CD4-positive, alpha-beta T cell treated with Interleukin-1 beta for 1 hour (primary cell): ENCODE results near the gene XBP1.
"Not testable (repeated sequence)": the region's sequence is repeated elsewhere in the genome, so short reads cannot be mapped to it uniquely, and the experiment has no call there.

Experiments
- DNase-seq, 2 donors: peaks; one replicate each; pipeline ENCODE4 v3.0.0-alpha.2; 2020 to 2022

Gene XBP1

DNA sequence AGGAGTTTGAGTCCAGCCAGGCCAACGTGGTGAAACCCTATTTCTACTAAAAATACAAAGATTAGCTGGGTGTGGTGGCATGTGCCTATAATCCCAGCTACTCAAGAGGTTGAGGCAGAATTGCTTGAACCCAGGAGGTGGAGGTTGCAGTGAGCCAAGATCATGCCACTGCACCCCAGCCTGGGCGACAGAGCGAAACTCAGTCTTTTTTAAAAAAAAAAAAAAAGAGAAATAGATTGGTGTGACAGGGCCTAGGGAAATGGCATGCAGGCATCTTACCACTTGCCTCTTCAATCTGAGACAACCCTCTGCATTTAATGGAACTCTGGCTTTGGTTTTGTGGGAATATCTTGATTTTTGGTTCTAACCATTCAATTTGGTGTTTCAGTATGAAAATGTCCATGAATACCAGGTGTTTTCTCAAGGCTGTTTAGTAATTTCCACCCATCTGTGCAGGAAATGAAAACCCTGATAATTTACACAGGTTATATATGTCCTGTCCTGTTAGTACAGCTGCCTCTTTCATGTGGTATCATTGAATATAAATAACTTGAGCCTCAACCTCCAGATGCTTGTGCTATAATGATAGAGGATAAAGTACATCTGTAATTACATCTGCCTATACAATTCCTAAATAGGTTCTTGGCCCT lies 8.4 kb downstream of the XBP1 start:
- DNase-seq: no peak

DNA sequence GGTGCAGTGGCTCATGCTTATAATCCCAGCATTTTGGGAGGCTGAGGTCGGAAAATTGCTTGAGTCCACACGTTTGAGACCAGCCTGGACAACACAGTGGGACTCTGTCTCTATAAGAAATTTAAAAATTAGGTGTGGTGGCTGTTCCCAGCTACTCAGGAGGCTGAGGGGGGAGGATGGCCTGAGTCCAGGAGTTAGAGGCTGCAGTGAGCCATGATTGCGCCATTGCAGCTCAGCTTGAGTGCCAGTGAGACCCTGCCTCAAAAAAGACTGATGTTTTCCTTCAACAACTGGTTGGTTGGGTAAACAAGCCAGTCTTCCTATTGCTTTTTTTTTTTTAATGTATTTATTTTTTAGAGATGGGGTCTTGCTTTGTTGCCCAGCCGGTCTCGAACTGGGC lies 9.2 kb downstream of the XBP1 start:
- no peak for DNase-seq

DNA sequence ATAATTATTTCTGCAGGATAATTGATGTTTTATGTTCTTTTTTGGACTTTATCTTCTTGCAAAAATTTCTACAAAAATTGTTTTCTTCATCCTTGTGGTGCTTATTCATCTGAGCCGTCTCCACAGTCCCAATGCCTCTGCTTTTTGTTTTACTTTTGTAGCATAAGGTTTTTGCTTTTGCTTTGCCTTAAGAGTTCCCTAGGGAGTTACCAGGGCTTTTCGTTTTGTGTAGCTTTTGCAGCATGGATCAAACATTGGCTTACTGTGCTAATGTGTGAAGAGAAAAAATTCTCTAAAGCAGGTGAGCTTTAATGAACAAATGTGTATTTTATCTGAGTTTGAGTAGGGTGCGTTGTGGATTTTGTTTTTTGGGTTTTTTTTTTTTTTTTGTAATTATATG lies 11.8 kb downstream of the XBP1 start:
- no peak for DNase-seq

DNA sequence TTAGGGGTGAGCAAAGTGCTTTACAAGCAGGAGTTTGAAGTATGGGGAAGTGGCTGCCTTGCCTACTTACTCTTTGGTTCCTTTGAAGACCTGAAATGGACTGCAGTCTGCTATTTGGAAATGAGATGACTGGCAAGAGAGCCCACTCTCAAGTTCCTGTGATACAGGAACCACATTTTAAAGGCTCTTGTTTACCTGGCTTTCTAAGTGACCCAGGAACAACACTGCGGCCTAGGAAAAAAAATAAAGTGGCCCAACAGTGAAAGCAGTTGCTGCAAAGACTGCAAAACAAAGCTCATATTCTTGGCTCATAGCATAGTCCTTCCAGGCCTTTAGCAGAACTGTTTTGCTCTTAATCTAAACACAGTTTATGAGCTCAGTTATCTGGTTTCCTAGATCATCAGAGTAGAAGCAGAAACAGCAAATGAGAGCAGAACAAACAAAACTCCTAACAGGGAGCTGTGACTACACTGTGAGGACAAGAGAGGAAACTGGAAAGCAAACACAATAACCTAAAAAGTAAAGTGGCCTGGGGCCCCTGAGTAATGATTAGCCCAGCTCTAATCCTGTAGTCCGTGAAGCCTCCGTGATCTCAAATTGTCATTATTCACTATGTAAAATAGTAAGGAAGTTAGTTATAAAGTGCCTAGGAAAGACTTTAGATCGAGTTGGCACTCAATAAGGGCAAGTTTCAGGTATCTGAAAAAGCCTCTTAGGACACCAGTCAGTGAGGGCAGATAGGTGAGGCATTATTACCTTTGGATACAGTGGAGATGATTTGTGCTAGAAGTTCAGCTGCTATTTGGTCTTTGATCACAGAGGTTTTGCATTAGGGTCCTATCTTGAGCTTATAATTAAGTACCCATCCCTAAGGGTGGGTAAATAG lies 16.3 kb downstream of the XBP1 start:
- no peak for DNase-seq

DNA sequence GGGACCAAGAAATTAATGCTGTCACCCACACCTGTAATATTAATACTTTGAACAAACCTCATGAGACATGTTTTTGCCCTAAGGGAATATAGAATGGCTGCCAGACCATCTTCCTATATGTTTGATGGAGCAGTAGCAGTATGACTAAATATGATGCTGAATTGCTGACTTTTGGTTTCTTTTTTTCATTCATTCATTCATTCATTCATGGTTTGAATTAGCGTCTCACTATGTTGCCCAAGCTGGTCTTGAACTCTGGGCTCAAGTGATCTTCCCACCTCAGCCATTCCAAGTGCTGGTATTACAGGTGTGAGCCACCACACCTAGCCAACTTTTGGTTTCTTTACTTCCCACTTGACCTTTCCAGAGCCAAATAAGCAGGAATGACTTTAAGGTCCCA lies 20.1 kb downstream of the XBP1 start:
- DNase-seq: no peak

DNA sequence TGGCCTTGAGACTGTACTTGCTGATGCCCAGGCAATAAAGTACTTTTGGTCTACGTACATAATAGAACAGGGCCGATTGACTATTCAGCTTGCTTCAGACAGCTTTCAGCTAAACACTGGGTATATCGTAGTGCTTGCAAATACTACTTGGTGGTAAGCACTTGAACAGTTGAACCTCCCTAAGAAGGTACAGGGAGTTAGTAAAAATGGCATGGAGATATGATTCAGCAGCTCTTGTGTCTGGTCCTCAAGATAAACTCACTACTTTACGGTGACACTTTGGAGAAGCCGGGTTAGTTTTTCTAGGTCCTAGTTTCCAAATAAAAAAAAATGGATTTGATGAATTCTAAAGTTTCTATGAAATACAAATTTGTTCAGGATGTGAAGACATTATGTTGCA lies 20.5 kb downstream of the XBP1 start:
- no peak for DNase-seq

DNA sequence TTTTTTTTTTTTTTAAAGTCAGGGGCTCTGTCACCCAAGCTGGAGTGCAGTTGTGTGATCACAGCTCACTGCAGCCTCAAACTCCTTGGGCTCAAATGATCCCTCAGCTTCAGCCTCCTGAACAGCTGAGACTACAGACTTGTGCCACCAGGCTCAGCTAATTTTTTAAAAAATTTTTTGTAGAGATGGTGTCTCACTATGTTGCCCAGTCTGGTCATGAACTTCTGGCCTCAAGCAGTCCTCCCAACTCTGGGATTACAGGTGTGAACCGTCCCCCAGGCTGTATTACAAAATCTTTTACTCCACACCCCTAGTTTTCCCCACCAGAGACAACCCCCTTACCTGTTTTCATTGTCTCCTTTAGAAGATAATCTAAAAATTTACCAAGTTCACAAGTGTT lies 26.0 kb downstream of the XBP1 start:
- DNase-seq: no peak

DNA sequence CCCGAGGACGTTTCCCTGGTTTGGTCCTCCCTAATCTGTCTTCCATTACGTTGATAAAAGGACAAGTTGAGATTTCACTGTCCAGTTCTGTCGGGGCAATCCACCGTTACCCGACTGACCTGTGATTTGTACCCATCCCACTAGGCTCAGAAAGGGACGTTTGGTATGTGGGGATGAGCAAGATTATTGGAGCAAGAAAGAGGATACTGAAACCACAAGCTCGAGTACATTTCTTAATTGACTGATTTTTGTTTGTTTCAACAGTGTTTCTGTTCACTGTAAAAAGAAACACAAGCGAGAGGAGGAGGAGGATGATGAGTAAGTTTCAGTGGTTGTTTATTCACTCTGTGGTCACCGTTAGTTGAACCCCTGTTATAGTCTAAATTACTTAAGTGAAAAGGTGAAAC lies 26.9 kb downstream of the XBP1 start:
- no peak for DNase-seq

DNA sequence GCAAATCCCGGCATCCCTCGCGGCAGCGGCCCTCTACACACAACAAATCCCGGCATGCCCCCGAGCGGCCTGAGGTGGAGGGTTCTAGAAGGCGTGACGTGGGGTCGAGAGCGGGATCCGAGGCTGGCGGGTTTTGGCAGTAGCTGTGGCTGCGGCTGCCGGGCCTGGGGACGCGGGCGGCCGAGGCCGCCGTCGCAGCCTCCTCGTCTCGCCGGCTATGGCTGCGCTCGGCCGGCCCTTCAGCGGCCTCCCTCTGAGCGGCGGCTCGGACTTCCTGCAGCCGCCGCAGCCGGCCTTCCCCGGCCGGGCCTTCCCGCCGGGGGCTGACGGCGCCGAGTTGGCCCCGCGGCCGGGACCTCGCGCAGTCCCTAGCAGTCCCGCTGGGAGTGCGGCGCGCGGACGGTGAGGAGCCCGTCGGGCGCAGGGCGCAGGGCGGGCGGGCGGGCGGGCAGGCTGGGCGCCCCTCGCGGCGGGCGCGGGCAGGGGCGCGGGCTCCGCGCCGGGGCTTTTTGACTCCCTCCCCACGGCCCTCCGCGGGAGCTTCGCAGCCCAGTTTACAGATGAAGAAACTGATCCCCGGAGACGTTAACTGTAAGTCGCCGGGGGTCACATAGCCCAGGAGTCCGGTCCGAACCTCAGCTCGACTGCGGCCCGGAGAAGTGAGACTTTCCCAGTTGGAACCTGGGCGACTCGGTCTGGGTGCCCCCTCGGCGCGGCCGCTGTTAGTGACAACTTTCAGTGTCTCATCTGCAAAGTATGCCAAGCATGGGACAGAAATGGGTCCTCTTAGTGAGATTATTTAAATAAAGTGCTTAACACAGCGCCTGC lies 27.5 kb downstream of the XBP1 start, which contains the start of gene CCDC117:
TSS of gene CCDC117 (plus strand) at position 63 of the 828 bp plus-strand sequence. CDS start at position 218, 155 bp downstream.
- DNase-seq: peak; percentile 94 to 95

DNA sequence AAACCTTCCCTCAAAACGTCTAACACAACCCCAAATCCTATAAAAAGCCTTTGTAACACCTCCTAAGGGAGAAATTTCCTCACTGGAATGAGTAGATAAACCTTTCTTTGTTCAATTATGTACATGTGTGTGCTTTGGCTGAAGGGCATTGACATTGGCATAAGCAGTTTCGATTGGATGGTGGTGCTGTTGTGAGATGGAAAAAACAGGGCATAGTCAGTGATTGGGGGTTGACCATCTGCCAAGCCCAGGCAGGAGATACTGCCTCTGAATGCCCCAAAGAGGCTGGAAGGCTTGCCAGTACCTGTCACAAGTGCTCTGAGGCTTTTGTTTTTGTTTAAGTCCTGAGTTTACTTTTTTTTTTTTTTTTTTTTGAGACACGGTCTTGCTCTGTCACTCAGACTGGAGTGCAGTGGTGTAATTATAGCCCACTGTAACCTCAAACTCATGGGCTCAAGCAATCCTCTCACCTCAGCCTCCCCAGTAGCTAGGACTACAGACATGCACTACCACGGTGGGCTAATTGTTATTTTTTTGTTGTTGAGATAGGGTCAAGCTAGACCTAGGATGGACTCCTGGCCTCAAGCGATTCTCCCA lies 29.1 kb downstream of the XBP1 start:
- no peak for DNase-seq

DNA sequence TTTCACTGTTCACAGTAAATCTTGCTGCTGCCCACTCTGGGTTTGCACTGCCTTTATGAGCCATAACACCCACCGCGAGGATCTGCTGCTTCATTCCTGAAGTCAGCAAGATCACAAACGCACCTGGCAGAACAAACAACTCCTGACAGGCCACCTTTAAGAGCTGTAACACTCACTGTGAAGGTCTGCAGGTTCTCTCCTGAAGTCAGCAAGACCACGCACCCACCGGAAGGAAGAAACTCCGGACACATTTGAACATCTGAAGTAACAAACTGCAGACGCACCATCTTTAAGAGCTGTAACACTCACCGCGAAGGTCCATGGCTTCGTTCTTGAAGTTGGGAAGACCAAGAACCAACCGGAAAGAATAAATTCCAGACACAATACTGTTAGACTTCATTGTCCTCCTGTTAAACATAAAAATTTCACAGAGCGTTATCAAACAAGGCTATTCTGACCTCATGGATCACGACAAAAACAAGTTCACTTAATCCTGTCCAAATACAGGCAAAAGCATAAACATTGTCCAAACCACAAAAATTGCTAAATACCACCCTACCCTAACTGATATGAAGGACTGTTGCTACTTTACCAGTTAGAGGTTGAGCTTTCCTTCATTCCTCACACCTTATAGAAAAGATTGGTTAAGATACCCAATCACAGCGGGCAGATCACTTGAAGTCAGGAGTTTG lies 30.8 kb downstream of the XBP1 start:
- no peak for DNase-seq

DNA sequence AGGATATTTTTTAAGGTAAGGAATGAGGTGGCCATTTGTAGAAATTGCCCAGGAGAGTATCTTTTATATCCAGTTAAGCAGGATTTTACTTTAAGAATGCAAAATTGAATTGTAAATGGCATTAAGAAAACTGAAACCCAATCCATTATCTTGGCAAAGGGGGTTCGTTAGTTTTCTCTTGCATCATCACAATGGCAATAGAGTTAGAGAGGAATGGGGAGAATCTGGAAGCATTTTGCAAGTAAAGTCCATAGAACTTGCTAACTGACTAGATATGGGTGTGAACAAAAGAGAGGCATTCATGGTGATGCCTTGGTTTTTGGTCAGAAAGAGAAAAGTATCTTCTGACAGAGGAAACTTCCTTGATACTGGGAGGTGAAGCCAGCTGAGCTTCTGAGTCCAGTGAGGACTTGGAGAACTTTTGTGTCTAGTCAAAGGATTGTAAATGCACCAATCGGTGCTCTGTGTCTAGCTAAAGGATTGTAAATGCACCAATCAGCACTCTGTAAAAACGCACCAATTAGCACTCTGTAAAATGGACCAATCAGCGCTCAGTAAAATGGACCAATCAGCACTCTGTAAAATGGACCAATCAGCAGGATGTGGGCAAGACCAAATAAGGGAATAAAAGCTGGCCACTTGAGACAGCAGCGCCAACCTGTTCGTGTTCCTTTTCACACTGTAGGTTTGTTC lies 31.5 kb downstream of the XBP1 start:
- peak in 1 of 2 donors; percentile 21 for DNase-seq

DNA sequence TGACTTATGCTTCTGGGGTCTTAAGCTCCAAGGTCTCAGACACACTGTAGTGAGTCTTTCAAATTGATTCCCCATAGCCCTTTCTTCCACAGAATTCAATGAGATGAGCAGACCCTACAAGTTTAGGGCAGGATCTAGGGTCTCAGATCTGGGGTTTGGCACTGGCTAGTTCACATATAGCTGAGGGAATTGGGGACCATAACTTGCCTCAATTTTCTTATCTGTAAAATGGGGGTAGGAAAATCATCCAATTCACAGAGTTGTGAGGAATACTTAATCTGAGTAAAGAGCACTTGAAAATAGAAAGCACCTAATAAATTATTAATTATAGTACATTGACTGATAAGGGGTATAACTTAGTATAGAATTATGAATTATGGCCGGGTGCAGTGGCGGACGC lies 33.7 kb downstream of the XBP1 start:
- DNase-seq: no peak

DNA sequence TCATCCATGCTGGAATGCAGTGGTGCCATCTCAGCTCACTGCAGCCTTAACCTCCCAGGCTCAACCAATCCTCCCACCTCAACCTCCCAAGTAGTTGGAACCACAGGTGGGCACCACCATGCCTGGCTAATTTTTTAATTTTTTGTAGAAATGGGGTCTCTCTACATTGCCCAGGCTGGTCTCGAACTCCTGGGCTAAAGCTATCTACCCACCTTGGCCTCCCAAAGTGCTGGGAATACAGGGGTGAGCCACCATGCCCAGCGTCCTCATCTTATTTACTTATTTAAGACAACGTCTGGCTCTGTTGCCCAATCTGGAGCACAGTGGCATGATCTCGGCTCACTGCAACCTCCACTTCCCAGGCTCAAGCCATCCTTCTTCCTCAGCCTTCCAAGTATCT lies 38.4 kb downstream of the XBP1 start:
- not testable (repeated sequence) for DNase-seq

DNA sequence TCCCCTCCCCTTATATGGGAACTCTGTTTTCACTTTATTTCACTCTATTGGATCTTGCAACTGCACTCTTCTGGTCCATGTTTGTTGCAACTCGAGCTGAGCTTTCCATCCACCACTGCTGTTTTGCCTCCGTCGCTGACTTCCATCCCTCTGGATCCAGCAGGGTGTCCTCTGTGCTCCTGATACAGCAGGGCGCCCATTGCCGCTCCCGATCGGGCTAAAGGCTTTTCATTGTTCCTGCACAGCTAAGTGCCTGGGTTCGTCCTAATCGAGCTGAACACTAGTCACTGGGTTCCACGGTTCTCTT lies 39.0 kb downstream of the XBP1 start:
- DNase-seq: no peak

DNA sequence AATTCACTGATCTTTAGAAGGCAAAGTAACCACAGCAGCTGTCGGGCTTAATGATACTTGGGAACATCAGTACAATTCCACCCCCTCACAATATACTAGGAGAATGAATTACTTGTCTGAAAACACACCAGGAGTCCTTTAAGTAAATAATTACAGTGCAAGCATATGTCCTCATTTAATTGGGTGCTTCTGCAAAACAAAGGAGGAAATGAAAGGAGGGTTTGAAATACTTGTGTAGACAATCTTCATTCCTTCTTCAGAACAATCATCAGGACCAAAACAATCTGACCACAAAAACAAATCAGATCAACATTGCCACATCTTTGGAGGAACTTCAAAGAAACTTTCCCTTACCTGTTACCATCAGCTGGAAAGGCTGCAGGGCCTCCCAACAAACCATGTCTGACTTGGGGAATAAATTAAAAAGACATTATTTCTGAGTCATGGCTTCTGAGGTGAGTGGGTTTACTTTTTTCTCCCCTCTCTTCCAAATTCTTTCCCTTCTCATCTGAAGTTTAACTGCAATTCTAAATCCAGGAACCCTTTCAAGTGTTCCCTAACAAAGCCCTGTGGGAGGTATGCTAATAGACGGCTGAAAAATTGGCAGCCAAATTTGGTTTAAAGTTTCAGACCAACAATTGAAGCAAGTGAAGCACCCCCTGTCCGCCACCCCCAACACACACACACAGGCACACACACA lies 40.4 kb downstream of the XBP1 start:
- DNase-seq: no peak

DNA sequence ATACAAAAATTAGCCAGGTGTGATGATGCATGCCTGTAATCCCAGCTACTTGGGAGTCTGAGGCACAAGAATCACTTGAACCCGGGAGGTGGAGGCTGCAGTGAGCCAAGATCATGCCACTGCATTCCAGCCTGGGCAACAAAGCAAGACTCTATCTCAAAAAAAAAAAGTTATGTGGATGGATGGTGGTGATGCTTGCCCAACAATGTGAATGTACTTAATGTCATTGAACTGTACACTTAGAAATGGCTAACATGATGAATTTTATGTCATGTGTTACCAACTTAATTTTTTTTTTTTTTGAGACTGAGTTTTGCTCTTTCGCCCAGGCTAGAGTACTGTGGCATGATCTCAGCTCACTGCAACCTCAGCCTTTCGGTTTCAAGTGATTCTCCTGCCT lies 45.9 kb downstream of the XBP1 start:
- DNase-seq: not testable (repeated sequence)

DNA sequence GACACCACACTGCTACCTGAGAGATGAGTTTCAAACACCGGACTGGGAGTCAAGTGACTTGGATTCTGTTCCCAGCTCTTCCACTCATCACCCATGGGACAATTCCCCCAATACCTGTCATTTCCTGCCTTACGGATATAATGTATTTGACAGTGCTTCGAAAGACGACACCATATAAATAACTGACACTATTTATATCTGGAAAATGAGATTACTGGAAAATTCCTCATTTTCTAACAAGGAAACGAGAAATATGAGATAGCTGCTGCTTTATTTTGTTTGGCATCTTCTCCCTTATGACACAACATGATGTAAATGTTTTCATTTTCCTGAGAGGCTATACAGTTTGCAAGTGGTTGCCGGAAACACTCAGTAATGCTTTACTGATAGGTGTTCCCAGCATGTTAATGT lies 49.9 kb downstream of the XBP1 start:
- DNase-seq: no peak
